IMR-90 (cell line): ENCODE data around the gene GNAS.

ENCODE experiments used
- ELK1 ChIP-seq: fragments of 150-350 bp; IDR thresholded peaks from 2 replicates; pipeline ENCODE4 v1.6.1; 2016; ENCODE audit warnings: low read depth, mild to moderate bottlenecking, low read length, moderate library complexity, borderline replicate concordance
- TF ChIP-seq, protein P1 (sequence below): conservative IDR thresholded peaks from 2 replicates; pipeline ENCODE4 v1.5.1; 2012; ENCODE audit warnings: mild to moderate bottlenecking, low read depth, low read length, improper control_type of control experiment

DNA sequence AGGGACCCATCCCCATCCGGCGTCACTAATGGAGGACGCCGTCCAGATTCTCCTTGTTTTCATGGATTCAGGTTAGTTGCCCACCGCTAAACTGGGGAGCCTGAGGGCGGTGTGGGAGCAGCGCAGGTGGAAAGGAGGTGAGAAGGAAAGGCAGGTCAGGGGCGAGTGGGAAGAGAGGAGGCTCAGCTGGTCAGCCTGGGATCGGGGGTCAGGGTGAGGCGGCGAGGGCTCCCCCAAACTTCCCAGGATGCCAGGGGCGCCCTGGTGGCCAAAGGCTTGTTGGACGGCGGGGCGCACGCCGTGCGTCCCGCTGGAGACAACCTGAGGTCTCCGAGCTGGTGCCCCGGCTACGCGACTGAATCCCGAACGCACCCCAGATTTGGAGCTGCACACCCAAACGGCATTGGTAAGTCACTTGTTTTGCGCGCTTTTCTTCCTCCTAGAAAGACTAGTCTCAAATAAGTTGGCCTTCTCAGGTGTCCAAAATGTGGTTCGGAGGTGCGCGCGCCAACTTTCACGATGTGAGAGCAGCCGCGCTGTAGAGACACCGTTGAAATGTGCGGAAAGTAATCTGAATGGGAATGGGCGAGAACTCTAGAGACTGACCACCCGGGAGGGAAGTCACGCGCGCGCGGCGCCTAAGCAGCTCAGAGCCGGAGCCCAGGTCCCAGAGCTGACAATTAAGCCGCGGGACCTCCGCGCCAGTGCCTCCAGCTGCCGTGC is 11.5 kb upstream of the GNAS start:
- TF ChIP-seq, protein P1, sequence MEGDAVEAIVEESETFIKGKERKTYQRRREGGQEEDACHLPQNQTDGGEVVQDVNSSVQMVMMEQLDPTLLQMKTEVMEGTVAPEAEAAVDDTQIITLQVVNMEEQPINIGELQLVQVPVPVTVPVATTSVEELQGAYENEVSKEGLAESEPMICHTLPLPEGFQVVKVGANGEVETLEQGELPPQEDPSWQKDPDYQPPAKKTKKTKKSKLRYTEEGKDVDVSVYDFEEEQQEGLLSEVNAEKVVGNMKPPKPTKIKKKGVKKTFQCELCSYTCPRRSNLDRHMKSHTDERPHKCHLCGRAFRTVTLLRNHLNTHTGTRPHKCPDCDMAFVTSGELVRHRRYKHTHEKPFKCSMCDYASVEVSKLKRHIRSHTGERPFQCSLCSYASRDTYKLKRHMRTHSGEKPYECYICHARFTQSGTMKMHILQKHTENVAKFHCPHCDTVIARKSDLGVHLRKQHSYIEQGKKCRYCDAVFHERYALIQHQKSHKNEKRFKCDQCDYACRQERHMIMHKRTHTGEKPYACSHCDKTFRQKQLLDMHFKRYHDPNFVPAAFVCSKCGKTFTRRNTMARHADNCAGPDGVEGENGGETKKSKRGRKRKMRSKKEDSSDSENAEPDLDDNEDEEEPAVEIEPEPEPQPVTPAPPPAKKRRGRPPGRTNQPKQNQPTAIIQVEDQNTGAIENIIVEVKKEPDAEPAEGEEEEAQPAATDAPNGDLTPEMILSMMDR = no peak
- no peak for TF ChIP-seq ELK1
